Measurements from ENCODE around the gene SBNO2.
"Not testable (repeated sequence)": the region's sequence is repeated elsewhere in the genome, so short reads cannot be mapped to it uniquely, and the experiment has no call there.

The SBNO2 gene

DNA sequence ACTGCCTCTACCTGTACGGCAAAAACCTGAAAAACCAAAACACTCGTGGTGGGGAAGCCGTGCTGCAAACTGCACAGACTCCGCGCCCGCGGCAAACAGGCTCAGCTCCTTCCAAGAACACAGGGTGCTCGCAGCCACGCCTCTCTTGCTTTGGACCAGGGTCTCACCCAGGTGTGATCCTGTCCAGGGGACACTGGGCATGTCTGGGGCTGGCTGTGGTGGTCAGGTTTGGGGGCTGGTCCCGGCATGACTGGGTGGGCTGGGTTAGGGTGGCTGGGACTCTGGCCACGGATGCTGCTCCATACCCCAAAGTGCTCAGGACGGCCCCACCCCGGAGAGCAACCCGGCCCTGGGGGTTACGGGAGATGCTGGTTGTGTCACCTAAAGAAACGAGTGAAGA, 56.4 kb downstream of the SBNO2 start:
- no peak for DNase-seq (ENCODE audit: low read depth)

GRCh38 chr19:1116726-1117581, 57.1 kb downstream of the SBNO2 start:
- DNase-seq (ENCODE audit: low read depth), result no peak

- DNase-seq (ENCODE audit: low read depth), result no peak
Measured at GRCh38 chr19:1115646-1116420, 58.2 kb downstream of the SBNO2 start.

GRCh38 chr19:1114728-1115127, 59.3 kb downstream of the SBNO2 start:
- DNase-seq (ENCODE audit: low read depth), result not testable (repeated sequence)

- DNase-seq (ENCODE audit: low read depth), result no peak
Measured at GRCh38 chr19:1113986-1114483, 60.0 kb downstream of the SBNO2 start.

- peak; percentile 82 for DNase-seq (ENCODE audit: low read depth)
Measured at GRCh38 chr19:1113030-1113985, 60.8 kb downstream of the SBNO2 start.

- DNase-seq (ENCODE audit: low read depth), result no peak
Measured at GRCh38 chr19:1112268-1113029, 61.6 kb downstream of the SBNO2 start.

DNA sequence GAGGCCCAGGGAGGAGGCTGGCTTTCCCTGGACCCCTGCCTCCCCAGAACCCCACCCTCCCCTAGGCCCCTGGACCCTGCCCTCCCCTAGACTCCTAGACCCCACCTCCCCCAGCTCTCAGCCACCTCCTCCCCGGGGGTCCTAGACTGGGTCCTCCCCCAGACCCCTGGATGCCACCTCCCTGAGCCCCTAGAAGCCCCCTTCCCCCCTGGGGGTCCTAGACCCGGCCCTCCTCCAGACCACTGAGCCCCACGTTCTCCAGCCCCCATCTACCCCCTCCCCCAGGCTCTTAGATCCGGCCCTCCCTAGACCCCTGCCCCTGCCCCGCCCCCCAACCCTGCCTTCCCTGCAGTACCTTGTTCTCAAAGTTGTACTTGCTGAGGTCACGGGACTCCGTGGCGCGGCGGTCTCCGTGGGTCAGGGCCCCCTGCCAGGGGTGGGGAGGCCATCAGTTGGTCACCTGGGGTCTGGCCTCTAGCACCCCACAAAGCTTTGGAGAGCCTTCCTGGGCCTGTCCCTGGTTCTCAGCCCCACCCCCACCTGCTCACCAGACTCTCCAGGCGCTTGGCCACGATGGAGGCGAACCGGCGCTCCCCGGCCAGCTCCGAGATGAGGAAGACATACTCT, 62.3 kb downstream of the SBNO2 start:
- DNase-seq (ENCODE audit: low read depth), result no peak

DNA sequence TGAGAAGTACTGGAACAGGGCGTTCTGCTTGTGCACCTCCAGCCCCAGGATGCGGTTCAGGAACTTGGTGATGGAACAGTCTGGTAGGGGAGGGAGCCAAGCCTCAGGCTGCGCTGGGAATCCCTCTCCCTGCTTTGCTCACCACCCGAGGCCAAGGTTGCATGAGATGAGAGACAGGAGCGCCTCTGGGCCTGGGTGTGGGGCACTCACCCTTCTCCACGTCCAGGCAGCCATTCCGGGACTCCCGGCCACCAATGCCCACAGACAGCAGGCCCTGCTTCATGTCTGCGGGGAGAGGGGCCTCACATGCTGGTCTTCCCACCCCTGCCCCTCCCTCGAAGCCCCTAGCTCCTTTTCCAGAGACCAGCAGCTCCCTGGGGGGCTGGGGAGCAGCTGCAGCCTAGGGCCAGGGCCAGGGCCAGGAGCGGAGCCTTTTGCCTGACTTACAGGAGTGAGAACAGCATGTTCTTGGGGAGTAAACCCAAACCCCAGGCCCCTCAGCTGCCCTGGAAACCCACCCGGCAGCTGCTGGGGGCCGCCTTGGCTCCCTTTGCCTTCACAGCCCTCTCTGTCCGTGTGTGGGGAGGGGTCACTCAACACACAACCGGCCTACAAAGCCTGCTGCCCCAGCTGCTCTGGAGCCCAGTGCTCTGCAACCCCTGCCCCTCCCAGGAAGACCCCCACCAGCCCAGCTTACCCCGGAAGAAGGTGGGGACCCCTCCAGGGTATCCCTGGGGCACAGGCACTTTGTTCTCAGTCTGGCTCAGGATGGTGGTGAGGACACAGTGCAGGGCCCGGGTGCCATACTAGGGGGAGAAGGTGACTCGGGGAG, 63.0 kb downstream of the SBNO2 start:
- no peak for DNase-seq (ENCODE audit: low read depth)

DNA sequence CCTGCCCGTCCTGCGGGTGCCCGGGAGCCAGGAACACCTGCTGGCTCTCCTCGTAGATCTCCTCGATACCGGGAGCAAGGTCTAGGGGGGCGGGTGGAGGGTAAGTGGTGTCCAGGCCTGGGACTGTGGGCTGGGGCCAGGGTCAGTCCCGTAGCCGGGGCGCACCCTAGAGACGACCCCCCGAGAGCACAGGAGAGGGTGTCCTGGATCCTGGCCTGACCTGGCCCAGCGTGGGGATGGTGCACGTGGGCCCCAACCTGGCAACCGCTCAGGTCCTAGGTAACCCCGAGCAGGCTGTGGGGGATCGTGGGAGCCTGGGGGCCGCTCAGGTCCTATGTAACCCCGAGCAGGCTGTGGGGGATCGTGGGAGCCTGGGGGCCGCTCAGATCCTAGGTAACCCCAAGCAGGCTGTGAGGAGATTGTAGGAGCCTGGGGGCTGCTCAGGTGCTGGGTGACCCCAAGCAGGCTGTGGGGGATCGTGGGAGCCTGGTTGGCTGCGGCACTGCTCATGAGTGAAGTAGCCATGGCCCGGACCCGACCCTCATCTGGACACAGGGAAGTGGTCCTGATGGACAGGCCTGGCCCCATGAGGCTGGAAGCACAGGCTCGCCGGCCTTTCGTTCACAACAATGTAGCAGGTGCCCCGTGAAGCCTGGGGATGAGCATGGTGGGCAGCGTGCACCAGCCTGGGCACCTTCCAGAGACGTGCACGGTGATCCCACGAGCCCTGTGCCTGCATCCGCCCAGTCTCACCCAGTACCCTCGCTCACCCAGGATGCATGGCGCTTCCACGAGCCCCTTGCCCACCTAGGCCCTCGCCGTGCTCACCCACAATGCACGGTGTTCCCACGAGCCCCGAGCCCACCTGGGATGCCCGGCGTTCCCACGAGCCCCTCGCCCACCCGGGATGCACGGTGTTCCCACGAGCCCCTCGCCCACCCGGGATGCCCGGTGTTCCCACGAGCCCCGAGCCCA, 64.1 kb downstream of the SBNO2 start:
- DNase-seq (ENCODE audit: low read depth), result no peak

- no peak for DNase-seq (ENCODE audit: low read depth)
Measured at GRCh38 chr19:1109032-1109551, 65.0 kb downstream of the SBNO2 start.

DNA sequence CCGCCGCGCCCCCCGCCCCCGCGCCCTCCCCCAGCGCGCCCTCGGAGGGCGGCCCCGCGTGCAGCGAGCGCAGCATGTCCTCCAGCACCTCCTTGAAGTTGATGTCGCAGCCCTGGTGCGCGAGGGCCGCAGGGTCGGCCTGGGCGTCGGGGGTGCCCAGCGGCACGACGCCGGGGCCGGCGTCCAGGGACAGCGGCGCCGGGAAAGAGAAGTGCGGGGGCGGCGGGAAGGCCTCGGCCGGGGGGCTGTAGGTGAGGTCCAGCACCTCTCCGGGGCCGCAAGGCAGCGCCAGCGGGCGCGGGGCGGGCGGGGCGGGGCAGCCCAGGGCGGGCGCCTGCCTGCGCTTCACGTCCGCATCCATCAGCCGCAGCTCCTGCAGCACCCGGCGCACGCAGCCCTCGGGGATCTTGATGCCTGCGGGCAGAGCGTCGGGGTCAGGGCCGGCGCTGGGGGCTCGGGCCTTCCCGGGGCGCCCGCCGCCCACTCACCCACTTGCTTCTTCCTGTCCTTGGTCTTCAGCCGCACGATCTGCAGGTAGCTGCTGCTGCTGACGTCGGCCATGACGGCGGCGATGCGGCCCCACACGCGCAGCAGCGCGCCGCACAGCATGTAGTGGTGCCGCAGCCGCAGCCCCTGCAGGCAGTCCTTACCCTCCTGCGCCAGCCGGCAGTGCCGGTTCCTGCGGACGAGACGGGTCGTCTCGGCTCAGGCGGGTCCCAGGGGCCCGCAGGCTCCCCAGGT, 65.6 kb downstream of the SBNO2 start:
- no peak for DNase-seq (ENCODE audit: low read depth)

GRCh38 chr19:1107661-1108261, 66.3 kb downstream of the SBNO2 start:
- DNase-seq (ENCODE audit: low read depth), result no peak

GRCh38 chr19:1106841-1107660, 67.0 kb downstream of the SBNO2 start:
- no peak for DNase-seq (ENCODE audit: low read depth)

- no peak for DNase-seq (ENCODE audit: low read depth)
Measured at GRCh38 chr19:1105873-1106840, 67.9 kb downstream of the SBNO2 start.

All from activated T-cell treated with anti-CD3 and anti-CD28 coated beads for 48 hours (primary cell).